ENCODE data around the gene TMEM129.
"Not testable (repeated sequence)": the region's sequence is repeated elsewhere in the genome, so short reads cannot be mapped to it uniquely, and the experiment has no call there.

TMEM129 gene

DNA sequence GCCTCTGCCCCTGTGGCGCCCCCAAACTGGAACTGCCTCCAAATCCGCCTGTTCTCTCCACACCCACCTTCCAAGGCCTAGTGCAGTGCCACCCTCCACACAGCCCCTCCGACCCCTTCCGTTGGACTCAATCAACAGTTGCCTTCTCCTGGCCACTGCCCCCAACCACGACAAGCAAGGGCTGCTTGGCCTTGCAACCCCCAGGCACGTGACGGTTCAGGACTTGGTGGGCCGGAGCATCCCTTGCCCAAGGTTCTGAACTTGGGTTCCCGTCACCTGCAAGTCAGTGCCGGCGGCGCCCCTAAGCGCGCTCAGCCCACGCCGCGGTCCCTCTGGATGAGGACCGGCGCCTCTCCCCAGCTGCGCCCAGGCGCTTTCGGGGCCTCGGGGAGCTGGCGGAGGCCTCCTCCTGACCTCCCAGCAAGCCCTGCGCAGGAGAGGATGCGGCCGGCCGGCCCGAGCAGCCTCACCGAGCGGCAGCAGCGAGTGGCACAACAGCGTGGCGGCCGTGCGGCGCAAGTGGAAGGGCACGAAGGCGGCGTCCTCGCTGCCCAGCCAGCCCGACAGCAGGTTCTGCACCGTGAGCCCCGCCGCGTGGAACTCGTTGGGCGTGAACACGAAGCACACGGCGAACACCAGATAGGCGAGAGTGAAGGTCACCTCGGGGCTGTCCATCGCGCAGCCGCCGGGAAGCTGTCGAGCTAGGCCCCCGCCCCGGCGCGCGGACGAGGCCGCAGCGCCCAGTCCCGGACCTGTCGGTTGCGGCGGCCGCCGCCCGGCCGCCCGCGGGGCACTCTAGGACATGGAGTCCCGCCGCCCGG is 750 bp downstream of the TMEM129 start:
- DNase-seq (ENCODE audit: low read depth): no peak

DNA sequence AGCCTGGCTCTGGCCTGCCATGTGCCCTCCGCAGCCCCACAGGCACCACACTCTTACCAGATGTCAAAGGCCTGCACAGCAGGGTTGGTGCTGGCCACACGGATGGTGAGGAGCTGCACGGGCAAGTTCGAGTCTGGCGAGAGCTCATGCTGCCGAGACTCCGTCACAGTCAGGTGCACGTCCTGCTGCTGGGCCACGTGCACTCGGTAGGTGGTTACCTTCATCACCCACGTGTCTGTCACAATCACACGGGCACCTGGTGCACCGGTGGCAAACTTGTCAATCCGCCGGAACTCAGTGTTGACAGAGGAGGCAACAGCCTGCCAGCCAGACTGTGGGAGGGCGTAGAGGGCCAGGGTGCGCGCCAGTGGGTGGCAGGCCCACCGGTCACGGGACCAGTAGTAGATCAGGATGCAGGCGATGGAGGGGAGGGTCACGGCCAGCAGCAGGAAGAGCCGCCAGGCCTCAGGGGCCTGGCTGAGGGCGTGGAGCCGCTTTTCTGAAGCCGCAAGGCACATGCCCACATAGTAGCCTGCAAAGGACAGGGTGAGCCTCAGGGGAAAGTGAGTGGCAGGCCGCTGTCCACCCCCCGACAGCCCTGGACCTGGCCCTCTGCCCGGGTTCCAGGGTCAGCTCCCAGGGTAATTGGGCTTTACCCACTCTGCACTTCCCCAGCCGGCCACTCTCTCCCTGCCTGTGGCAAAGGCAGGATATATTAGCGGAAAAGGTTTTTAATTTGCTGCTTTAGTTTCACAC is 2.9 kb downstream of the TMEM129 start:
- DNase-seq (ENCODE audit: low read depth): no peak

DNA sequence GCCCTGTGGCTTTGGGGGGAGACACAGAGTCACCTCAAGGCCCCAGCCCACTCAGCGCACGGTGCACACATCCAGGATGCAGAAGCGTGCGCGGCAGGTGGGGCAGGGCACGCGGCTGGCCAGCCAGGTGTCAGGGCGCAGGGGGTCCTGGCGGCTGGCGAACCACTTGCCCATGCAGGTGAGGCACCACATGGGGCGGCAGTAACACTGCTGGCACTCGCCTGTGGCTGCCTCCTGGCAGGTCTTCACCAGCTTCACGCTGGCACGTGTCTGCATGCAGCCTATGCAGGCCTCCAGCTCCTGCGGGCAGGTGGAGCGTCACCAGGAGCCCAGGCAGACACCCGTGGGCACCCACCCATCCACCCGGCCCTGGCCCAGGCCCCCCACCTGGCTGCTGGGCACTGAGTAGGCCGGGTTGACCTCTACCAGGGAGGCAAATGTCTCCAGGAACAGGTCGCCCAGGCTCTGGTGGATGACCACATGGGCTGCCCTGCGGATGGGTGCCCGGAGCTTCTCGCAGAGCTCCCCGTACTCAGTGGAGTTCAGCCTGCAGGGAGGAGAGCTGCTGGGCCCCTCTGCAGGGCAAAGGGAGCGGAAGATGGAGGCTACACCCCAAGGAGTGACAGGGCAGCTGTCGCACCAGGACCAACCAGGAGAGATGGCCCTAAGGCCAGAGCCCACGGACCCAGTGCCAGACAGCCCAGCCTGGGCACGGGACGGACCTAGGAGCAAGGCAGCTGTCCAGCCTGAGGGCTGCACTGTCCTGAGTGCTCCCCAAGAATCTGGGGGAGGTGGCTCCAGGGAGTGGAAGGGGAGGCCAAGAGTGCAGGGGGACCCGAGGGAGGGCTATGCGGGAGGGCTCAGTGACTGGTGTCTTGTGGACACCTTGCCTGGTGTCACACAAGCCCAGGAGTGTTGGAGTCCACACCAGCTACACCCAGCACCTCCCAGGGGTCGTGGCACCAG is 3.7 kb downstream of the TMEM129 start:
- DNase-seq (ENCODE audit: low read depth): no peak

GRCh38 chr4:1716065-1716945 is 4.8 kb downstream of the TMEM129 start:
- no peak for DNase-seq (ENCODE audit: low read depth)

- no peak for DNase-seq (ENCODE audit: low read depth)
Measured at GRCh38 chr4:1715002-1715758, 5.9 kb downstream of the TMEM129 start.

DNA sequence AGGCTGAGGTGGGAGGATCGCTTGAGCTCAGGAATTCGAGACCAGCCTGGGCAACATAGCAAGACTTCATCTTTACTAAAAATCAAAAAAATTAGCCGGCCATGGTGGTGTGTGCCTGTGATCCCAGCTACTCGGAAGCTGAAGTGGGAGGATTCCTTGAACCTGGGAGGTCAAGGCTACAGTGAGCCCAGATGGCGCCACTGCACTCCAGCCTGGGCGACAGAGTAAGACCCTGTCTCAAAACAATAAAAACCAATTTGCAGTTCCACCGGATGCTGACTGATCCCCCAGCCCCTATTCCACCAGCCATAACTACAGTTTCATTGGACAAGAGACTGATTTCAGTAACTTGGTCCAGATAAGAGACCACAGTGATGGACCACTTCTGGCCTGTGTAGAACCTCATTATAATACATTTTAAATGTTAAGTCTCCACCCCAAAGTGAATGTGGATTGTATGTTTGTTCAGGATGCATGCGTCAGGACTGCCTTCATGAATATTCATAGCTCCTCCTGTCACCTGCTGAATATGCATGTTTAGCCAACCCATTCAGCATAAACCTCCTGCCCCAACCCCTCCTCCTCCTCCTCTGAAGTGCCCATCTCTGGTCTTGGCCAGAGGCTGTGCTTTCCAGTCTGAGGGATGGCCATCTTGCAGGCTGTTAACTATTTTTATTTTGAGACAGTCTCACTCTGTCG is 6.7 kb downstream of the TMEM129 start:
- no peak for DNase-seq (ENCODE audit: low read depth)

- DNase-seq (ENCODE audit: low read depth): no peak
Measured at GRCh38 chr4:1713003-1713851, 7.9 kb downstream of the TMEM129 start.

- peak; percentile 96 for DNase-seq (ENCODE audit: low read depth)
Measured at GRCh38 chr4:1712216-1713002, 8.7 kb downstream of the TMEM129 start, which contains the start of gene SLBP. Gene SLBP, minus strand, starts transcription at chr4:1712319. Its CDS starts 131 bp downstream, at chr4:1712188.

GRCh38 chr4:1711571-1712215 is 9.4 kb downstream of the TMEM129 start:
- no peak for DNase-seq (ENCODE audit: low read depth)

GRCh38 chr4:1711055-1711570 is 10.0 kb downstream of the TMEM129 start:
- no peak for DNase-seq (ENCODE audit: low read depth)

- DNase-seq (ENCODE audit: low read depth): no peak
Measured at GRCh38 chr4:1708581-1708980, 12.5 kb downstream of the TMEM129 start.

DNA sequence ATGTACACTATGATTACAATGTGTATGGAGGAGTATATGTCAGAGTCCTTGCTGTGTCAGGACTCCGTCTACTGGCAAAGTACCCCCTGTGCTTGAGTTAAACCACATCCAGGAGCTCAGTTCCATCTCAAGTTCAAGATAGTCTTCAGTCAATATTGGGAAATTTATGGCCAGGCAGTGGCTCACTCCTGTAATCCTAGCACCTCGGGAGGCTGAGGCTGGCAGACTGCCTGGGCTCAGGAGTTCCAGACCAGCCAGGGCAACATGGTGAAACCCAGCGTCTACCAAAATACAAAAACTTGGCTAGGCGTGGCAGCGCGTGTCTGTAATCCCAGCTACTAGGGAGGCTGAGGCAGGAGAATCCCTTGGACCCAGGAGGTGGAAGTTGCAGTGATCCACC is 14.8 kb downstream of the TMEM129 start:
- no peak for DNase-seq (ENCODE audit: low read depth)

- no peak for DNase-seq (ENCODE audit: low read depth)
Measured at GRCh38 chr4:1705732-1706131, 15.4 kb downstream of the TMEM129 start.

DNA sequence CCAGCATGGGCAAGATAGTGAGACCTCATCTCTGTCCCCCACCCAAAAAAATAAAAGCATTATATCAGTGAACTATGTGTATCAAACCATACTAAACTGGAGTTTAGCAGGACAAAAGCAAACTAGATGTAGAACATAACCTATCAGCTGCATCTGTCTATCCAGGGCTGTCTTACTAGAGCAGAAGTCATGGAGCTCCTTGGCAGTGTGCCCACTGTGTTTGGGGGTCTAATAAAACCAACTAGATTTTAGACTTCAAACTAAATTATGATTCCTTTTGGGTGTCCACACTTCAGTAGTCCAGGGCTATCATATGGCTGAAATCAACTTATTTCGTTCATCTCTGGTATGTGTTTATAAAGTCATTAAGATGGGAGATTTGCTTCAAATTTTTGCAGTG is 17.3 kb downstream of the TMEM129 start:
- DNase-seq (ENCODE audit: low read depth): no peak

GRCh38 chr4:1701671-1702070 is 19.5 kb downstream of the TMEM129 start:
- not testable (repeated sequence) for DNase-seq (ENCODE audit: low read depth)

- DNase-seq (ENCODE audit: low read depth): no peak
Measured at GRCh38 chr4:1695913-1696312, 25.2 kb downstream of the TMEM129 start.

Data from stimulated activated CD8-positive, alpha-beta memory T cell treated with anti-CD3 and anti-CD28 coated beads, Interleukin-15, amount 100 ng/mL, for 1 hour (primary cell).